Measurements from ENCODE around the gene VSTM2B. TPM values are rescaled to one million over a fixed set of nuclear protein-coding genes. Genes with fewer than 3 reads are reported as not detected.

The VSTM2B gene
- total RNA-seq, 1 experiment from 2014 or later, result not detected

DNA sequence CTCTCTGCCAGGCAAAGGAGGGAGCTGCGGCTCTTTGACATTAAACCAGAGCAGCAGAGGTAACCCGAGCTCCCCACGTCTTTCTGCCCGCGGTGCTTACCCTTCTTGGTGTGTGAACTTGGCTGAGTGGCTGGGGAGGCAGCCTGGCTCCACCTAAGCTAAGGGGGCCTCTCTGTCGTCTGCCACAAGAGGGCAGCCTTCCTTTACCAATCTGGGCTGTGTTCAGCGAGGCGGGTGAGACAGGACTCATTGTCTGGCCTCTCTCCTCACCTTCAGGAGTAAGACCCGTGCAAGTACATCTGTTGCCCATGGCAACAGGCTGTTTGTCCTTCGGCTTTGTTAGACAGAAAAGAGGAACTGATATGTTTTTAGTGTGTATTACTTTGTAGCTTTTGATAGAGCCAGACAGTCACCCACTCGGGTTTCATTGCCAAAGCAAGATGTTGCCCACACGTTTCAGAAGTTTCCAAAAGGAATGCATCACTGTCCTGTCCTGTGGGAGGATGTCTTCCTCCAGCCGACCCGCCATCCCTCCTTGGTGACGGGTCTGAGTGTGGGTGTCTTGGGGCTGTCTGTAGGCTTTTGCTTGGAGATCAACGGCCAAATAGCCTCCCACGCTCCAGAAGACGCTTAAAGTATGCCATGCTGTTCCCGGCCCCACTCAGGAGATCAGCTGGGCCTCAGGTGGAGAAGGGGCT lies 84.9 kb downstream of the VSTM2B start:
- peaks cover 36% of the 10 kb centered on the region for H3K36me3 Mint-ChIP-seq (ENCODE audit: insufficient read depth, unreplicated experiment)
- Histone ChIP-seq H3K4me3 (ENCODE audit: low read depth, low read length) (no peak overlapping the region), H3K9me3 (no peaks in the 10 kb centered on the region), H3K36me3 (ENCODE audit: control insufficient read depth, insufficient read depth, low read length) (peaks cover 9% of the 10 kb centered on the region), H3K27me3 (replicated peaks; ENCODE audit: control insufficient read depth, insufficient read depth, low read length) (no peaks in the 10 kb centered on the region), H3K4me1 (no peaks in the 10 kb centered on the region)
- BruUV-seq (replicated peaks), result no TSS peak
- peak; percentile 81 to 83 for DNase-seq
- ChIA-PET CTCF (interaction anchor here (0.6 to 3.2 kb wide), 7 partner anchors 9 to 234 kb away, joined by 3 to 28 read pairs (median 4); no protein-coding TSS in a partner anchor), POLR2A (no interaction called here)
- no peak overlapping the region for H3K27ac Mint-ChIP-seq (ENCODE audit: unreplicated experiment)
- no peaks in the 10 kb centered on the region for H3K4me1 Mint-ChIP-seq (ENCODE audit: low read depth, unreplicated experiment)
- no peak overlapping the region for H3K4me3 Mint-ChIP-seq (ENCODE audit: unreplicated experiment)
- intact Hi-C loops (cut with micrococcal nuclease; ENCODE audit: unreplicated experiment), result loop anchor here (1.0 to 2.0 kb wide), 3 partner anchors 52 to 106 kb away; no protein-coding TSS in a partner anchor
- TF ChIP-seq, protein P1, sequence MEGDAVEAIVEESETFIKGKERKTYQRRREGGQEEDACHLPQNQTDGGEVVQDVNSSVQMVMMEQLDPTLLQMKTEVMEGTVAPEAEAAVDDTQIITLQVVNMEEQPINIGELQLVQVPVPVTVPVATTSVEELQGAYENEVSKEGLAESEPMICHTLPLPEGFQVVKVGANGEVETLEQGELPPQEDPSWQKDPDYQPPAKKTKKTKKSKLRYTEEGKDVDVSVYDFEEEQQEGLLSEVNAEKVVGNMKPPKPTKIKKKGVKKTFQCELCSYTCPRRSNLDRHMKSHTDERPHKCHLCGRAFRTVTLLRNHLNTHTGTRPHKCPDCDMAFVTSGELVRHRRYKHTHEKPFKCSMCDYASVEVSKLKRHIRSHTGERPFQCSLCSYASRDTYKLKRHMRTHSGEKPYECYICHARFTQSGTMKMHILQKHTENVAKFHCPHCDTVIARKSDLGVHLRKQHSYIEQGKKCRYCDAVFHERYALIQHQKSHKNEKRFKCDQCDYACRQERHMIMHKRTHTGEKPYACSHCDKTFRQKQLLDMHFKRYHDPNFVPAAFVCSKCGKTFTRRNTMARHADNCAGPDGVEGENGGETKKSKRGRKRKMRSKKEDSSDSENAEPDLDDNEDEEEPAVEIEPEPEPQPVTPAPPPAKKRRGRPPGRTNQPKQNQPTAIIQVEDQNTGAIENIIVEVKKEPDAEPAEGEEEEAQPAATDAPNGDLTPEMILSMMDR (IDR thresholded peaks at IDR 0.05; ENCODE audit: insufficient read depth in 1 of 2, low read depth in 1 of 2, low read length in 1 of 2, severe bottlenecking in 1 of 2, unreplicated experiment in 1 of 2), result peak; percentile 82 to 88
- no peaks in the 10 kb centered on the region for H3K9me3 Mint-ChIP-seq (ENCODE audit: unreplicated experiment)
- H3K27me3 Mint-ChIP-seq (ENCODE audit: insufficient read depth, unreplicated experiment), result no peaks in the 10 kb centered on the region

- H3K36me3 ChIP-seq (ENCODE audit: control insufficient read depth, insufficient read depth, low read length), result peaks cover 9% of the 10 kb centered on the region
- no TSS peak for BruUV-seq (replicated peaks)
Observed at GRCh38 chr19:29612121-29612520, 86.3 kb downstream of the VSTM2B start.

DNA sequence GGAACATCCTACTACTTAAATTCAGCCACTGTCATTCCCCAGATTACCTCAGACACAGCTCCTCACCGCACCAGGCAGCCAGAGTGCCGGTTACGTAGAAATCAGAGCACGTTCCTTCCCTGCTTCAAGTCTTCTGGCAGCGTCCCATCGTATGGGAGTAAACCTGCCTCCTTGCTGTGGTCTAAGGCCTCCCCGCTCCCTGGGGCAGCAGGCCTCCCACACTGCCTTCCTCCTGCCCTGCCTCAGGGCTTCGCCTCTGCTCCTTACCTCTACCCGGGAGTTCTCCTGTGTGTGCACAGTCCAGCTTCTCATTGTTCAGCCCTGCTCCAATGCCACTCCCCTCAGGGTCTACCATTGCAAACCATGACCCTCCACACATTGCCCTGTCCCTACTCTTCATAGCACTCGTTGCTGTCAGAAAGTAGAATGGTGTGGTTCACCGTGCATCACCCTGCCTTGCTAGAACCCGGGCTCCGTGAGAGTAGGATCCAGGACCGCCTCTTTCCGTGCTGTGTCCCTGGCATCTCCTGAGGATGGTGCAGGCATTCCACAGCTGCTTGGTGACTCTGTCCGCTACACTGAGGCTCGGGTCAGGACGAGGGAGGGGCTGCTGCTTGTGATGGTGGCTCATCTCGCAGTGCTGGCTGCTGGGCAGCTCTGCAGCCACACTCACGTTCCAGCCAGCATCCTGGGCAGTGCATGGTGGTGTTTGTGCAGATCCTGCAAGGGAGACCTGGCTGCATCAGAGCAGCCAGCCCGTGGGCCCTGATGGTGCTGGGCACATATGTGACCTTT lies 87.2 kb downstream of the VSTM2B start:
- Mint-ChIP-seq H3K36me3 (ENCODE audit: insufficient read depth, unreplicated experiment) (peaks cover 45% of the 10 kb centered on the region), H3K27ac (ENCODE audit: unreplicated experiment) (no peak overlapping the region), H3K27me3 (ENCODE audit: insufficient read depth, unreplicated experiment) (no peaks in the 10 kb centered on the region), H3K4me3 (ENCODE audit: unreplicated experiment) (no peak overlapping the region), H3K9me3 (ENCODE audit: unreplicated experiment) (no peaks in the 10 kb centered on the region), H3K4me1 (ENCODE audit: low read depth, unreplicated experiment) (no peaks in the 10 kb centered on the region)
- no peaks in the 10 kb centered on the region for H3K27me3 ChIP-seq (replicated peaks; ENCODE audit: control insufficient read depth, insufficient read depth, low read length)
- H3K36me3 ChIP-seq (ENCODE audit: control insufficient read depth, insufficient read depth, low read length), result peaks cover 9% of the 10 kb centered on the region
- no peaks in the 10 kb centered on the region for H3K9me3 ChIP-seq
- TF ChIP-seq, protein P1 (IDR thresholded peaks at IDR 0.05; ENCODE audit: insufficient read depth in 1 of 2, low read depth in 1 of 2, low read length in 1 of 2, severe bottlenecking in 1 of 2, unreplicated experiment in 1 of 2), result no peak
- no TSS peak for BruUV-seq (replicated peaks)
- H3K4me1 ChIP-seq, result no peaks in the 10 kb centered on the region
- DNase-seq, result no peak
- POLR2A ChIA-PET, result no interaction called here
- intact Hi-C loops (cut with micrococcal nuclease; ENCODE audit: unreplicated experiment), result no loop called here
- CTCF ChIA-PET, result interaction anchor here (0.7 kb wide), 1 partner anchor 13 kb away, joined by 3 read pairs; no protein-coding TSS in a partner anchor
- no peak overlapping the region for H3K4me3 ChIP-seq (ENCODE audit: low read depth, low read length)

More at GRCh38 chr19:29612121-29612520, 86.3 kb downstream of the VSTM2B start:
- Mint-ChIP-seq H3K9me3 (ENCODE audit: unreplicated experiment) (no peaks in the 10 kb centered on the region), H3K27me3 (ENCODE audit: insufficient read depth, unreplicated experiment) (no peaks in the 10 kb centered on the region), H3K36me3 (ENCODE audit: insufficient read depth, unreplicated experiment) (peaks cover 37% of the 10 kb centered on the region), H3K4me3 (ENCODE audit: unreplicated experiment) (no peak overlapping the region), H3K27ac (ENCODE audit: unreplicated experiment) (no peak overlapping the region), H3K4me1 (ENCODE audit: low read depth, unreplicated experiment) (no peaks in the 10 kb centered on the region)
- Histone ChIP-seq H3K4me1 (no peaks in the 10 kb centered on the region), H3K27me3 (replicated peaks; ENCODE audit: control insufficient read depth, insufficient read depth, low read length) (no peaks in the 10 kb centered on the region), H3K9me3 (no peaks in the 10 kb centered on the region), H3K4me3 (ENCODE audit: low read depth, low read length) (no peak overlapping the region)
- ChIA-PET CTCF (interaction anchor here (0.6 to 3.2 kb wide), 3 partner anchors 14 to 206 kb away, joined by 3 to 28 read pairs (median 3); no protein-coding TSS in a partner anchor), POLR2A (no interaction called here)
- intact Hi-C loops (cut with micrococcal nuclease; ENCODE audit: unreplicated experiment), result no loop called here
- no peak for DNase-seq
- TF ChIP-seq, protein P1 (IDR thresholded peaks at IDR 0.05; ENCODE audit: insufficient read depth in 1 of 2, low read depth in 1 of 2, low read length in 1 of 2, severe bottlenecking in 1 of 2, unreplicated experiment in 1 of 2), result no peak

Measured in Caco-2 (cell line).